H9 (cell line): Measurements from ENCODE around the gene G3BP1. TPM values are rescaled to one million over a fixed set of nuclear protein-coding genes. Genes with fewer than 3 reads are reported as not detected.

Experiments used
- DNase-seq: peaks from one replicate; pipeline ENCODE4 v3.0.0-alpha.2; 2017
- H2AFZ ChIP-seq: one replicate; pipeline ENCODE4 v1.6.1; 2013; ENCODE audit warnings: mild to moderate bottlenecking, low read length, control low read depth, moderate library complexity
- H2AK5ac ChIP-seq: 2 replicates; pipeline ENCODE4 v1.6.1; 2013; ENCODE audit warnings: low read length, control low read depth, mixed read lengths; ENCODE audit not compliant: insufficient read length
- H2BK120ac ChIP-seq: one replicate; pipeline ENCODE4 v1.6.1; 2013; ENCODE audit warnings: low read depth, mild to moderate bottlenecking, low read length, control low read depth, inconsistent platforms; ENCODE audit not compliant: poor library complexity, severe bottlenecking
- H2BK12ac ChIP-seq: 2 replicates; pipeline ENCODE4 v1.6.1; 2013; ENCODE audit warnings: low read length, control low read depth, mixed read lengths, low read depth; ENCODE audit not compliant: insufficient read length
- H2BK15ac ChIP-seq: 2 replicates; pipeline ENCODE4 v1.6.1; 2013; ENCODE audit warnings: low read depth, low read length, control low read depth
- H2BK20ac ChIP-seq: one replicate; pipeline ENCODE4 v1.6.1; 2013; ENCODE audit warnings: low read depth, mild to moderate bottlenecking, low read length, control low read depth, inconsistent platforms; ENCODE audit not compliant: poor library complexity, severe bottlenecking
- H2BK5ac ChIP-seq: 2 replicates; pipeline ENCODE4 v1.6.1; 2013; ENCODE audit warnings: low read length, control low read depth, mixed read lengths; ENCODE audit not compliant: insufficient read length
- H3K14ac ChIP-seq: 2 replicates; pipeline ENCODE4 v1.6.1; 2013; ENCODE audit warnings: low read length, control low read depth; ENCODE audit not compliant: insufficient read depth
- H3K18ac ChIP-seq: 2 replicates; pipeline ENCODE4 v1.6.1; 2013; ENCODE audit warnings: low read depth, mild to moderate bottlenecking, mixed read lengths, low read length, control low read depth; ENCODE audit not compliant: insufficient read length
- H3K23ac ChIP-seq: 2 replicates; pipeline ENCODE4 v1.6.1; 2013; ENCODE audit warnings: low read length, control low read depth, mixed read lengths, low read depth; ENCODE audit not compliant: insufficient read length
- H3K23me2 ChIP-seq: 2 replicates; pipeline ENCODE4 v1.6.1; 2013; ENCODE audit warnings: low read depth, mild to moderate bottlenecking, mixed read lengths, low read length, control low read depth; ENCODE audit not compliant: insufficient read length, poor library complexity, severe bottlenecking
- H3K27ac ChIP-seq: 2 replicates; pipeline ENCODE4 v1.5.1; 2013; ENCODE audit warnings: low read length, control low read depth, mixed read lengths, low read depth; ENCODE audit not compliant: insufficient read length
- H3K27me3 ChIP-seq: 2 replicates; pipeline ENCODE4 v1.6.1; 2013; ENCODE audit warnings: low read length, control low read depth, inconsistent platforms; ENCODE audit not compliant: insufficient read depth
- H3K4ac ChIP-seq: 2 replicates; pipeline ENCODE4 v1.6.1; 2013; ENCODE audit warnings: low read depth, mild to moderate bottlenecking, control low read depth, inconsistent platforms, low read length, moderate library complexity
- H3K4me1 ChIP-seq: 2 replicates; pipeline ENCODE4 v1.6.1; 2013; ENCODE audit warnings: low read length, control low read depth, inconsistent platforms; ENCODE audit not compliant: insufficient read depth
- H3K4me2 ChIP-seq: 2 replicates; pipeline ENCODE4 v1.6.1; 2013; ENCODE audit warnings: low read length, control low read depth, mixed read lengths; ENCODE audit not compliant: insufficient read length, insufficient read depth
- H3K56ac ChIP-seq: 2 replicates; pipeline ENCODE4 v1.6.1; 2013; ENCODE audit warnings: low read depth, mild to moderate bottlenecking, mixed read lengths, low read length, control low read depth; ENCODE audit not compliant: insufficient read length
- H3K79me1 ChIP-seq: 2 replicates; pipeline ENCODE4 v1.6.1; 2013; ENCODE audit warnings: low read depth, mild to moderate bottlenecking, moderate library complexity, low read length, control low read depth, inconsistent platforms; ENCODE audit not compliant: insufficient read depth, poor library complexity, severe bottlenecking
- H3K79me2 ChIP-seq: 2 replicates; pipeline ENCODE4 v1.6.1; 2013; ENCODE audit warnings: low read length, control low read depth, inconsistent platforms; ENCODE audit not compliant: insufficient read depth
- H3K9ac ChIP-seq: 2 replicates; pipeline ENCODE4 v1.6.1; 2013; ENCODE audit warnings: low read length, control low read depth, mixed read lengths; ENCODE audit not compliant: insufficient read length; ENCODE audit errors: extremely low read depth
- H3K9me3 ChIP-seq: one replicate; pipeline ENCODE4 v1.6.1; 2013; ENCODE audit warnings: low read depth, low read length, inconsistent platforms; ENCODE audit not compliant: control insufficient read depth
- H3T11ph ChIP-seq: one replicate; pipeline ENCODE4 v1.6.1; 2013; ENCODE audit warnings: mild to moderate bottlenecking, low read length, control low read depth, inconsistent platforms
- H4K20me1 ChIP-seq: one replicate; pipeline ENCODE4 v1.6.1; 2013; ENCODE audit not compliant: control insufficient read depth, insufficient read length, insufficient read depth
- H4K5ac ChIP-seq: 2 replicates; pipeline ENCODE4 v1.6.1; 2013; ENCODE audit warnings: low read depth, mild to moderate bottlenecking, mixed read lengths, low read length, control low read depth; ENCODE audit not compliant: insufficient read length
- H4K8ac ChIP-seq: replicated peaks from 2 replicates; pipeline ENCODE4 v1.6.1; 2013; ENCODE audit warnings: low read length, control low read depth, mixed read lengths, low read depth; ENCODE audit not compliant: insufficient read length
- H4K91ac ChIP-seq: 2 replicates; pipeline ENCODE4 v1.6.1; 2013; ENCODE audit warnings: low read depth, mild to moderate bottlenecking, moderate library complexity, mixed read lengths, low read length, control low read depth; ENCODE audit not compliant: insufficient read length
- H3K27ac Mint-ChIP-seq, 3 experiments: 2 replicates in 2 of 3; 3 replicates in 1 of 3; pipeline ENCODE4 v1.8.0; 2020 to 2021; ENCODE audit warnings: mixed read lengths in 3 of 3, mild to moderate bottlenecking in 1 of 3, moderate library complexity in 1 of 3
- H3K27me3 Mint-ChIP-seq: 2 replicates; pipeline ENCODE4 v1.8.0; 2021; ENCODE audit warnings: low read depth, mild to moderate bottlenecking, moderate library complexity, mixed read lengths
- H3K36me3 Mint-ChIP-seq, 3 experiments: 2 replicates in 2 of 3; 3 replicates in 1 of 3; pipeline ENCODE4 v1.8.0; 2020 to 2021; ENCODE audit warnings: low read depth in 3 of 3, mixed read lengths in 3 of 3; ENCODE audit not compliant: insufficient read depth in 1 of 3
- H3K4me1 Mint-ChIP-seq, 2 experiments: 2 replicates each; pipeline ENCODE4 v1.8.0; 2020; ENCODE audit warnings: mixed read lengths in 2 of 2
- H3K4me3 Mint-ChIP-seq, 2 experiments: 2 replicates in 1 of 2; 3 replicates in 1 of 2; pipeline ENCODE4 v1.8.0; 2020 to 2021; ENCODE audit warnings: mild to moderate bottlenecking in 2 of 2, mixed read lengths in 2 of 2, moderate library complexity in 1 of 2
- H3K9me3 Mint-ChIP-seq, 2 experiments: 2 replicates in 1 of 2; 3 replicates in 1 of 2; pipeline ENCODE4 v1.8.0; 2020; ENCODE audit warnings: mild to moderate bottlenecking in 2 of 2, mixed read lengths in 2 of 2, moderate library complexity in 1 of 2
- WGBS: extraction: QIAGEN DNeasy Blood & Tissue Kit; methylation state at CpG from one replicate; pipeline ENCODE4 v1.1.7; 2013; ENCODE audit warnings: missing lambda C conversion rate, low lambda C conversion rate, mixed read lengths; ENCODE audit not compliant: insufficient read length; ENCODE audit errors: extremely low coverage; 5-methylcytosine and 5-hydroxymethylcytosine counted together
- total RNA-seq: library from RNA; stranded (reverse); gene quantifications from 2 replicates; pipeline ENCODE4 v1.2.1, GENCODE V29; 2021
- TF ChIP-seq, protein P1 (sequence below): fragments of 200-600 bp; sonication (generic); conservative IDR thresholded peaks from 3 replicates; pipeline ENCODE4 v1.8.0; 2021; ENCODE audit warnings: antibody characterized with exemption, mild to moderate bottlenecking

Gene G3BP1
- total RNA-seq, 1 experiment from 2014 or later, result 439 TPM

DNA sequence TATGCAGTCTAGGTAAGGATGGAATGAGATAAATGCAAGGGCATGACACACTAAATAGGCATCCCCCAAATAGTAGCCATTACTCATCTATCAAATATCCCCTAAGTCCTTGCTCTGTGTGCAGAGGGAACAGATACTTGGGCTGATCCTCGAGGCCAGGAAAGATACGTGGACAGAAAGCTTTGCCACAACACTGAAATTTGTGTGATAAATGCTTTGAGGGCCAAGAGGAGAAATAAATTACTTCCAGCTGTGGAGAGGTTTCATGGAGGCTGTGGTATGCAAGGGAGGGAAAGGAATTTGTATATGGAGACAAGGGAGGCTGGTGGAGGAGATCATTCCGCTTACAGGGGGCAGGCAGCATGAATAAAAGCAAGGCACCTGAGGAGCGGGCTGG, 31.8 kb upstream of the G3BP1 start:
- Mint-ChIP-seq H3K36me3 (peaks cover 2 to 6% (median 3%) of the 10 kb centered on the region in 3 experiments; a peak in 4 of 7 replicates), H3K9me3 (no peaks in the 10 kb centered on the region), H3K27me3 (no peaks in the 10 kb centered on the region), H3K4me1 (peaks cover 23% of the 10 kb centered on the region in 2 experiments), H3K4me3 (peak overlapping the region; percentile 23 to 45; a peak in 2 of 5 replicates), H3K27ac (peak overlapping the region; percentile 70 to 98 (median 81))
- no peaks in the 10 kb centered on the region for H3K9me3 ChIP-seq
- H2BK5ac ChIP-seq, result no peak overlapping the region
- peak overlapping the region; percentile 86 for H4K5ac ChIP-seq
- peak overlapping the region; percentile 29 for H3K4me2 ChIP-seq
- no peak overlapping the region for H2BK12ac ChIP-seq
- no peak overlapping the region for H3T11ph ChIP-seq
- no peak overlapping the region for H3K56ac ChIP-seq
- no peak overlapping the region for H3K18ac ChIP-seq
- no peak overlapping the region; the same call in 1 of the 2 replicates for H3K14ac ChIP-seq
- no peak overlapping the region for H3K9ac ChIP-seq
- TF ChIP-seq, protein P1, sequence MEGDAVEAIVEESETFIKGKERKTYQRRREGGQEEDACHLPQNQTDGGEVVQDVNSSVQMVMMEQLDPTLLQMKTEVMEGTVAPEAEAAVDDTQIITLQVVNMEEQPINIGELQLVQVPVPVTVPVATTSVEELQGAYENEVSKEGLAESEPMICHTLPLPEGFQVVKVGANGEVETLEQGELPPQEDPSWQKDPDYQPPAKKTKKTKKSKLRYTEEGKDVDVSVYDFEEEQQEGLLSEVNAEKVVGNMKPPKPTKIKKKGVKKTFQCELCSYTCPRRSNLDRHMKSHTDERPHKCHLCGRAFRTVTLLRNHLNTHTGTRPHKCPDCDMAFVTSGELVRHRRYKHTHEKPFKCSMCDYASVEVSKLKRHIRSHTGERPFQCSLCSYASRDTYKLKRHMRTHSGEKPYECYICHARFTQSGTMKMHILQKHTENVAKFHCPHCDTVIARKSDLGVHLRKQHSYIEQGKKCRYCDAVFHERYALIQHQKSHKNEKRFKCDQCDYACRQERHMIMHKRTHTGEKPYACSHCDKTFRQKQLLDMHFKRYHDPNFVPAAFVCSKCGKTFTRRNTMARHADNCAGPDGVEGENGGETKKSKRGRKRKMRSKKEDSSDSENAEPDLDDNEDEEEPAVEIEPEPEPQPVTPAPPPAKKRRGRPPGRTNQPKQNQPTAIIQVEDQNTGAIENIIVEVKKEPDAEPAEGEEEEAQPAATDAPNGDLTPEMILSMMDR, result no peak
- H3K4me1 ChIP-seq, result peaks cover 7% of the 10 kb centered on the region; the same call in 1 of the 2 replicates
- H3K27ac ChIP-seq, result no peak overlapping the region
- H4K91ac ChIP-seq, result no peak overlapping the region
- no peak for DNase-seq
- H3K4ac ChIP-seq, result no peak overlapping the region
- no peak overlapping the region for H2BK20ac ChIP-seq
- no peak overlapping the region for H2AFZ ChIP-seq
- H3K23ac ChIP-seq, result no peak overlapping the region
- no peaks in the 10 kb centered on the region for H3K27me3 ChIP-seq
- no peaks in the 10 kb centered on the region for H4K20me1 ChIP-seq
- no peaks in the 10 kb centered on the region for H3K23me2 ChIP-seq
- H3K79me2 ChIP-seq, result no peaks in the 10 kb centered on the region
- no peak overlapping the region for H2BK120ac ChIP-seq
- no peak overlapping the region for H2BK15ac ChIP-seq
- no CpG with 5 or more reads among the region's 4 CpGs for WGBS
- H2AK5ac ChIP-seq, result no peak overlapping the region
- H3K79me1 ChIP-seq, result no peaks in the 10 kb centered on the region
- no peak overlapping the region for H4K8ac ChIP-seq
